ENCODE data around the gene DLG2. TPM values are rescaled to one million over a fixed set of nuclear protein-coding genes. Genes with fewer than 3 reads are reported as not detected.
"Not testable (repeated sequence)": the region's sequence is repeated elsewhere in the genome, so short reads cannot be mapped to it uniquely, and the experiment has no call there.

The DLG2 gene
- total RNA-seq, 1 experiment from 2014 or later, result 17.5 TPM

- ChIA-PET CTCF (no interaction called here), POLR2A (no interaction called here)
- Mint-ChIP-seq H3K9me3 (no peaks in the 10 kb centered on the region), H3K4me1 (peaks cover 17% of the 10 kb centered on the region), H3K27ac (no peak overlapping the region), H3K4me3 (no peak overlapping the region), H3K27me3 (ENCODE audit: low read depth) (no peaks in the 10 kb centered on the region), H3K36me3 (no peaks in the 10 kb centered on the region)
- TF ChIP-seq NR3C1 (CRISPR knock-in tag; conservative IDR thresholded peaks at IDR 0.05; ENCODE audit: low read depth), result no peak
- TF ChIP-seq ZNF219 (CRISPR knock-in tag; IDR thresholded peaks at IDR 0.05; ENCODE audit: borderline replicate concordance), result no peak
- TF ChIP-seq, protein P1, sequence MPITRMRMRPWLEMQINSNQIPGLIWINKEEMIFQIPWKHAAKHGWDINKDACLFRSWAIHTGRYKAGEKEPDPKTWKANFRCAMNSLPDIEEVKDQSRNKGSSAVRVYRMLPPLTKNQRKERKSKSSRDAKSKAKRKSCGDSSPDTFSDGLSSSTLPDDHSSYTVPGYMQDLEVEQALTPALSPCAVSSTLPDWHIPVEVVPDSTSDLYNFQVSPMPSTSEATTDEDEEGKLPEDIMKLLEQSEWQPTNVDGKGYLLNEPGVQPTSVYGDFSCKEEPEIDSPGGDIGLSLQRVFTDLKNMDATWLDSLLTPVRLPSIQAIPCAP (CRISPR knock-in tag; IDR thresholded peaks at IDR 0.05), result no peak
- TF ChIP-seq, protein P2, sequence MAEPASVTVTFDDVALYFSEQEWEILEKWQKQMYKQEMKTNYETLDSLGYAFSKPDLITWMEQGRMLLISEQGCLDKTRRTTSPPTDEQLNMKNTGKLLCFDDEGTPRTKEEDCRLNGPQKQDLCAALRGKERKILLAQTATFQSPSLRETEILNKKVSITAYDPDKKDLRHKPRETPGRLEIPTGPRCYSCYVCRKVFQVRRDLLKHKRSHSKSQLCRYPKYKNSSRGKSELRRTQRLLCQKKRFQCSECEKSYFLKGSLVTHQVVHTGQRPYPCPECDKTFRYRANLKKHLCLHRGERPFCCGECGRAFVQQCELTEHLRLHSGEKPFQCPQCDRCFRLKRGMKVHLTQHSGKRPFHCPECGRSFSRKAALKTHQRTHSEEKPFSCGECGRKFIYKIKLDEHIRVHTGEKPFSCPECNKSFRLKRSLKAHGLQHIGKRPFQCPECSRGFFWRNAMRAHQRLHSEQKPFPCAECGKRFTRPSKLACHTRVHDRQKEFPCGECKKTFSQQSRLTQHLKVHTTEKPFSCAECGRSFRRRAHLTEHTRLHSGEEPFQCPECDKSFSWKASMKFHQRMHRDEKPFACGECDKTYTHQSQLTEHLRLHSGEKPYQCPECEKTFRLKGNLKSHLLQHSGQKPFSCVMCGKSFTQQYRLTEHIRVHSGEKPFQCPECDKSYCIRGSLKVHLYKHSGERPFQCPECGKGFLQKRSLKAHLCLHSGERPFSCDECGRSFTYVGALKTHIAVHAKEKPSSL (CRISPR knock-in tag; conservative IDR thresholded peaks at IDR 0.05), result no peak
- no peak for TF ChIP-seq NR1H2 (CRISPR knock-in tag; IDR thresholded peaks at IDR 0.05)
- TF ChIP-seq JAZF1 (CRISPR knock-in tag; IDR thresholded peaks at IDR 0.05), result no peak
- no peak for ATAC-seq
- DNase-seq (ENCODE audit: low spot score), result no peak
Observed at GRCh38 chr11:85238906-85239305, 388.2 kb downstream of the DLG2 start.

- H3K9me3 Mint-ChIP-seq; DNase-seq (ENCODE audit: low spot score); CTCF ChIA-PET; H3K4me3 Mint-ChIP-seq; ATAC-seq; H3K36me3 Mint-ChIP-seq; H3K27ac Mint-ChIP-seq; POLR2A ChIA-PET; H3K27me3 Mint-ChIP-seq (ENCODE audit: low read depth): not testable (repeated sequence)
- TF ChIP-seq HMGA2 (CRISPR knock-in tag; IDR thresholded peaks at IDR 0.05), result peak; percentile 56; the same call in 1 of the 2 replicates
- H3K4me1 Mint-ChIP-seq, result peaks cover 18% of the 10 kb centered on the region
Observed at GRCh38 chr11:85238038-85238437, 389.1 kb downstream of the DLG2 start.

DNA sequence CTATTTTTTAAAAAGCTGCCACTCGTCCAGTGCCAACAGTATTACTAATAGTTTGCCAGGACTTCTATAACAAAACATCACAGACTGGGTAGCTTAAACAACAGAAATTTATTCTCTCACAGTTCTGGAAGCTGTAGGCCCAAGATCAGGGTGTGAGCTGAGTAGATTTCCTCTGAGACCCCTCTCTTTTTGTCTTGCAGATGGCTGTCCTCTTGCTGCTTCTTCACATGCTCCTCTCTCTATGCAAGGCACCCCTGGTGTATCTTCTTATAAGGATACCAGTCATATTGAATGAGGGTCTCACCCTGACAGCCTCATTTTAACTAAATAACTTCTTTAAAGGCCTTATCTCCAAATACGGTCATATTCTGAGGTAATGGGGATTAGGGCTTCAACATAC lies 390.9 kb downstream of the DLG2 start:
- TF ChIP-seq ZNF263 (CRISPR knock-in tag; IDR thresholded peaks at IDR 0.05; ENCODE audit: low read depth) (no peak), NR1H2 (CRISPR knock-in tag; IDR thresholded peaks at IDR 0.05) (no peak), TEAD4 (CRISPR knock-in tag; IDR thresholded peaks at IDR 0.05) (no peak), ATF2 (CRISPR knock-in tag; IDR thresholded peaks at IDR 0.05; ENCODE audit: borderline replicate concordance, low read depth) (no peak), SMAD4 (CRISPR knock-in tag; IDR thresholded peaks at IDR 0.05) (no peak), USF2 (CRISPR knock-in tag; IDR thresholded peaks at IDR 0.05) (no peak), JAZF1 (CRISPR knock-in tag; IDR thresholded peaks at IDR 0.05) (no peak), E2F5 (CRISPR knock-in tag; IDR thresholded peaks at IDR 0.05) (no peak), ESRRA (CRISPR knock-in tag; IDR thresholded peaks at IDR 0.05; ENCODE audit: borderline replicate concordance) (no peak)
- TF ChIP-seq, protein P2 (CRISPR knock-in tag; conservative IDR thresholded peaks at IDR 0.05), result no peak
- TF ChIP-seq, protein P1 (CRISPR knock-in tag; IDR thresholded peaks at IDR 0.05), result no peak
- H3K27me3 Mint-ChIP-seq (ENCODE audit: low read depth), result no peaks in the 10 kb centered on the region
- DNase-seq (ENCODE audit: low spot score) (no peak), ATAC-seq (peak; percentile 76)
- H3K27ac Mint-ChIP-seq, result peak overlapping the region; percentile 20
- CTCF ChIA-PET, result no interaction called here
- POLR2A ChIA-PET, result no interaction called here
- H3K36me3 Mint-ChIP-seq, result 0 out of 2 replicates have a peak, but pooled peaks cover under 1% of the 10 kb centered on the region
- no peak overlapping the region for H3K4me3 Mint-ChIP-seq
- peaks cover 20% of the 10 kb centered on the region for H3K4me1 Mint-ChIP-seq
- H3K9me3 Mint-ChIP-seq, result peaks cover 4% of the 10 kb centered on the region

Measured in WTC11 (cell line).